Activated naive CD4-positive, alpha-beta T cell treated with anti-CD3 and anti-CD28 coated beads, Interleukin-2, amount 50 U/mL, for 72 hours (primary cell): ENCODE results near the gene KCNT2. TPM values are rescaled to one million over a fixed set of nuclear protein-coding genes. Genes with fewer than 3 reads are reported as not detected.
"Not testable (repeated sequence)": the region's sequence is repeated elsewhere in the genome, so short reads cannot be mapped to it uniquely, and the experiment has no call there.

Experiments used
- ATAC-seq, 2 donors: fragments of 150-1000 bp; cut with Tn5 transposase; 2 replicates each; pipeline ENCODE4 v1.10.0; 2021; ENCODE audit warnings: mild to moderate bottlenecking in 2 of 2, moderate library complexity in 2 of 2
- DNase-seq, 2 donors: peaks; one replicate each; pipeline ENCODE4 v3.0.0; 2021 to 2022; ENCODE audit warnings: low spot score in 2 of 2
- H3K27ac Mint-ChIP-seq, 2 donors: one replicate each; pipeline ENCODE4 v1.8.0; 2022; ENCODE audit warnings: mild to moderate bottlenecking in 2 of 2, mixed read lengths in 2 of 2
- H3K36me3 Mint-ChIP-seq, 2 donors: one replicate each; pipeline ENCODE4 v1.8.0; 2022; ENCODE audit warnings: mixed read lengths in 2 of 2
- H3K9me3 Mint-ChIP-seq, 2 donors: one replicate each; pipeline ENCODE4 v1.8.0; 2022; ENCODE audit warnings: mixed read lengths in 2 of 2
- total RNA-seq, 2 donors: library from RNA; stranded (reverse); gene quantifications; one replicate each; pipeline ENCODE4 v1.2.3, GENCODE V29; 2022

KCNT2 gene
- total RNA-seq, 2 donors from 2014 or later, result not detected

DNA sequence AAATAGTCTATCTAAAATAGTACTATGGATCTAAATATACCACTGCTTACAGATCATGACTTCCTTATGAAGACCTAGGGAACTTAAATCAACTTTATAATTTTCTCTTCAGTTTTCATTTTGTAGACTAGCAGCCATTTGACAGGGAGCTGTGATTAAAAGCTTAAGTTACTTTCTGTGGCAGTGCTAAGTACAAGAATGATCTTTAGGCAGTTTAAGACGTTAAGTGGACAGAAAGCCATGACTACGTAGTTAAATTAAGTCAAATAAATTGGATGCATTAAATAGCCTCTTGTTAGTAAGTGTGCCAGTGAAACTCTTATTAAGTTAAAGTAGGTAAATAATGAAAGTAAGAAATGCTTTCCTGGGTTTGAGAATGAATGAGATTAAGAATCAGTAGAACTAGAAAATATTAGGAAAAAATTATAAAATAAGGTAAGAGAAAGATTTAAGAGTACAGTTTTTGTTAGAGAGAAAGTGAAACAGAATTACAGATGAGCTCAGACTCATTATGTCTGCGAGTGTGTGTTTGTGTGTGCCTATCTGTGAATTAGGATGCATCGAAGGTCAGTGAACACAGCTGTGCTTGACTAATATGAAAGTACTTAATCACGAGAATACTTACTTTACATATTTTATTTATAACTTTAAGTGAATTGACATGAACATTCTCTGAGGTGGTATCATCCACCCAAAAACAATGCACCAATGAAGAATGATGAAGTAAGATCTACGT lies 336.9 kb downstream of the KCNT2 start:
- no peak for DNase-seq
- ATAC-seq, result no peak
- Mint-ChIP-seq H3K27ac (no peak overlapping the region), H3K9me3 (no peaks in the 10 kb centered on the region), H3K36me3 (no peaks in the 10 kb centered on the region)

DNA sequence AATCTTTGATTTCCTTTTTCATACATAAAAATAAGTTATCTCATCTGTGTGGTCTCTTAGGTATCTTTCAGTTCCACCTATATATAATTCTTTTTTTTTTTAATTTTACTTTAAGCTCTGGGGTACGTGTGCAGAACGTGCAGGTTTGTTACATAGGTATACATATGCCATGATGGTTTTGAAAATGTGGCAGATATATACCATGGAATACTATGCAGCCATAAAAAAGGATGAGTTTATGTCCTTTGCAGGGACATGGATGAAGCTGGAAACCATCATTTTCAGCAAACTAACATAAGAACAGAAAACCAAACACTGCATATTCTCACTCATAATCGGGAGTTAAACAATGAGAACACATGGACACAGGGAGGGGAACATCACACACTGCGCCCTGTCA lies 345.2 kb downstream of the KCNT2 start:
- H3K27ac Mint-ChIP-seq, DNase-seq, H3K36me3 Mint-ChIP-seq, ATAC-seq: not testable (repeated sequence)
- peaks cover 5 to 13% of the 10 kb centered on the region in 2 donors for H3K9me3 Mint-ChIP-seq

DNA sequence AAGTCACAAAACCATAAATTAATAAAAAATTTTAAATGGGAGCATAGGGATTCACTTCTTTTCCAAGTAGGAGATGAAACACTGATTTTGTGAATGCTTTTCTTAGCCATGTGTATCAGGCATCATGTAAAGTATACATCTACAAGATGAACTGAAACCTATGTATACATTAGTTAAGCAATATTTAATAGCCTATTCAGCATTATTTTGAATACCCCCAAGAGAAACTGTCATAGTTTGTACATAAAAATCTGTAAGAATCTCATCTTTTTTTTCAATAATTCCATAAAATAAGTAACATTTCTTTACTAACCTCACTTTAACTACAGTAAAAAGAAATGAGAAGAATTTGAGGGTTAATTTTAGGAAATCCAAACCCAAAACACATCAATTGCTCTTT lies 348.0 kb downstream of the KCNT2 start:
- no peak for DNase-seq
- Mint-ChIP-seq H3K27ac (no peak overlapping the region), H3K9me3 (peaks cover 5 to 12% of the 10 kb centered on the region in 2 donors), H3K36me3 (no peaks in the 10 kb centered on the region)
- ATAC-seq, result no peak

DNA sequence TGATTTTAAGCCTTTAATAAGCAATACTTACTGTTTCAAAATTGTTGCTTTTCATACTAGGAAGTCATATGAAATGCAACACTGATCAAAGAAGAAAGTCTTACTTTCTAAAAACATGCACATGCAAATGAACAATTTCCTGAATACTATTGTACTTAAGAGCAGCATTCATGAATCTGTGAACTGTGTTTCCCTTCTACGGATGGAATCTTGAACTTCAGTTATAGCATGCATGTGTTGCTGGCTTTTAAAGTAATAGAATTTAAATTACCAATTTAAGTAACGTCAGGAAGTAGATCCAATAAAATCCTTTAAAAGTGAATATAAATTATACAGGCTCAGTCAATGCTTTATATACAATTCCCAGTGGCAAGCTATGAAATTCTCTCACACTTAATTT lies 348.9 kb downstream of the KCNT2 start:
- no peak overlapping the region for H3K27ac Mint-ChIP-seq
- H3K9me3 Mint-ChIP-seq, result peaks cover 6 to 8% of the 10 kb centered on the region in 2 donors
- DNase-seq (no peak), ATAC-seq (no peak)
- H3K36me3 Mint-ChIP-seq, result no peaks in the 10 kb centered on the region

DNA sequence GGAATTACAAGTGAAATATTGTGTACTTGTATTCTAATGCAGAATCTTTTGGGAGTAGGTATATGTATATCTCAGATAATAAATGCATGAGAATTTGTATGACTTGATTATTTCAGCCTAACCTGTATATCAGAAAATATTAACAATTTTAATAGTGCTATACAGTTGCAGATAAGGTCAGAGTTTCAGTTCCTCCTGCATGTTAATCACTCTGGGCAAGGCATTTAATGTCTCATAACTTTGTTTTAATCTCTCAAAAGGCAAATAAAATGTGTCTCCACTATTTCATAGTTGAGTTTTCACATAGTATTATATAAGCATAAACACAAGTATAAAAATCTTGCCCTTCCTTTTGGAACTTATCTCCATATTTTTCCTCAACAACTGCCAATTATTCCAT lies 352.5 kb downstream of the KCNT2 start:
- peaks cover 0 to 4% of the 10 kb centered on the region in 2 donors for H3K9me3 Mint-ChIP-seq
- H3K36me3 Mint-ChIP-seq, result no peaks in the 10 kb centered on the region
- DNase-seq, result no peak
- H3K27ac Mint-ChIP-seq, result no peak overlapping the region
- ATAC-seq, result no peak

DNA sequence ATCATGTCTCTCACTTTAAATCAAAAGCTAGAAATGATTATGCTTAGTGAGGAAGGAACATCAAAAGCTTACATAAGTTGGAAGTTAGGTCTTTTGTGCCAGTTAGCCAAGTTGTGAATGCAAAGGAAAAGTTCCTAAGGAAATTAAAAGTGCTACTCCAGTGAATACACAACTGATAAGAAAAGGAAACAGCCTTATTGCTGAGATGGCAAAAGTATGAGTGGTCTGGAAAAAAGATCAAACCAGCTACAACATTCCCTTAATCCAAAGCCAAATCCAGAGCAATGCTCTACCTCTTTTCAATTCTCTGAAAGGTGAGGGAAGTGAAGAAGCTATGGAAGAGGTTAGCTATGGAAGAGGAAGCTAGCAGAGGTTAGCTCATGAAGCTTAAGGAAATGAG lies 378.7 kb downstream of the KCNT2 start:
- Mint-ChIP-seq H3K9me3 (peaks cover 10 to 17% of the 10 kb centered on the region in 2 donors), H3K36me3 (no peaks in the 10 kb centered on the region), H3K27ac (no peak overlapping the region)
- no peak for ATAC-seq
- no peak for DNase-seq

DNA sequence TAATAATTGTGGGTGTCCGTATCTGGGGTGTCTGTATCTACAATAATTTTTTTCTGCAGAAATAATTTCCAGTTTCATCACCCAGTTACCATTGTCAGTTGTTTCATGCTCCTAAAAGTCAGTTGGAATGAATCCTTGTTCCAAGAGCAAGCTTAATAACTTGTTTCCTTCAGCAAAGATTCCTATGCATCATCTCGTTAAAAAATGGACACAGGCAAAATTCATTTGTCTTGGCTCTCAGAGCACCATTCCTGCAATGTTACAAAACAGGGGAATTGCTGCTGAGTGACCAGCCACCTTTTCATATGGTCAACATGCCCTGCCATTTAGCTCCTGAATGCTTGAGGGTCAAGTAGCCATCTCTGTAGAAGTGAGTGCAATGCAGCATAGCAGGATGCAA lies 393.4 kb downstream of the KCNT2 start:
- DNase-seq (no peak), ATAC-seq (no peak)
- no peaks in the 10 kb centered on the region for H3K36me3 Mint-ChIP-seq
- H3K9me3 Mint-ChIP-seq, result peaks cover 5 to 7% of the 10 kb centered on the region in 2 donors
- H3K27ac Mint-ChIP-seq, result no peak overlapping the region

DNA sequence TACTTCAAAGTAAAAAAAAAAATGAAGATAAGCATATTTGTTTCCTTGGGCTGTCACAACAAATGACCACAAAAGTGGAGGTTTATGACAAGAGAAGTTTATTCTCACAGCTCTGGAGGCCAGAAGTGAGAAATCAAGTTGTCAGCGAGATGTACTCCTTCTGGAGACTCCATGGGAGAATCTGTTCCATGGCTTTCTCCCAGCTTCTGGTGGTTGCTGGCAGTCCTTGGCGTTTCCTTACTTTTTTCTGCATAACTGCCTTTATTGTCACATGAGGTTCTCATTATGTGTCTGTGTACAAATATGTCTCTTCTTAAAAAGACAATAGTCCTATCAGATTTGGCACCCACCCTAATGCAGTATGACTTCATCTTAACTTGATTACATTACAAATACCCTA lies 398.3 kb downstream of the KCNT2 start:
- H3K36me3 Mint-ChIP-seq, result no peaks in the 10 kb centered on the region
- peaks cover 9 to 14% of the 10 kb centered on the region in 2 donors for H3K9me3 Mint-ChIP-seq
- no peak overlapping the region for H3K27ac Mint-ChIP-seq
- DNase-seq, result no peak
- no peak for ATAC-seq

DNA sequence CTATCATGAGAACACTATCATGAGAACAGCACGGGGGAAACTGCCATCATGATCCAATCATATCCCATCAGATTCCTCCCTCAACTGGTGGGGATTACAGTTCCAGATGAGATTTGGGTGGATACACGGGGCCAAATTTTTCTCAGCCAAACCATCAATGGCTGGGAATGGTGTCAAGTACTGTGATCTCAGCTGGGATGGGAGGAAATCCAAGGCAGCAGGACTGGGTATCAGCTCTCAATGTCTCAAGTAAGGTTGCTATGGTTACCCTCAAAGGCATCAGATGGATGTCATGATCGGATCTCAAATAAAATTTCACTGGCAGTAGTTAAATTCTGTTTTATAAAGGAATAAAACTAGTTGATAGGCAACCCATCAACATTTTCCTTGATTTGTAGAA lies 399.0 kb downstream of the KCNT2 start:
- H3K27ac Mint-ChIP-seq, result no peak overlapping the region
- H3K36me3 Mint-ChIP-seq, result no peaks in the 10 kb centered on the region
- peaks cover 9 to 14% of the 10 kb centered on the region in 2 donors for H3K9me3 Mint-ChIP-seq
- ATAC-seq (no peak), DNase-seq (no peak)

DNA sequence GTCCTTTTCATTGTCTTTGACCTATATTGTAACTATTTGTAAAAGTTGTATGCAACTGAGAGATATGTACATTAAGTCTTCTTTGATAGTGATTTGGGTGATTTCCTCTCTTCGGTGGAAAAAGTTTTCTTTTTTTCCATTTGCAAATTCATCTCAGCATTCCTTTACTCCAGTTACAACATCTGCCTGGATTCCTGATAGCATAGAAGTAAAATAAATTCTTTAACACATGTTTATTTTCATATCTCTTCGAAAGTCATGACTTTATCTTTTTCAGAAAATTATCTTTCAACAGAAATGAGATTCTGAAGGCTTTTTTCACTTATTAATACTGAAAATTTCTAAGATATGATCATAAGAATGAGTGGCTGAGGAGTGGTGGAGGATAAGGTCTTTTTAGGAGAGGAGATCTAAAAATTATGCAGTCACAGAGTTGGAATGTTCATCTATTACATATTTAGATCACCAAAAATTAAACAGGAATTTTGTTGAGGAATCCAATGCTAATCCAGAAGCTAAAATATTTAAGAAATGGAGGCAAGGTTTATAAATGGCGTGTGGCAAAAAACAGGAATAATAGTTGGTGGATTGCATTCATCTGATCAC lies 400.5 kb downstream of the KCNT2 start:
- ATAC-seq (no peak), DNase-seq (no peak)
- Mint-ChIP-seq H3K27ac (no peak overlapping the region), H3K9me3 (peaks cover 4 to 10% of the 10 kb centered on the region in 2 donors), H3K36me3 (no peaks in the 10 kb centered on the region)

DNA sequence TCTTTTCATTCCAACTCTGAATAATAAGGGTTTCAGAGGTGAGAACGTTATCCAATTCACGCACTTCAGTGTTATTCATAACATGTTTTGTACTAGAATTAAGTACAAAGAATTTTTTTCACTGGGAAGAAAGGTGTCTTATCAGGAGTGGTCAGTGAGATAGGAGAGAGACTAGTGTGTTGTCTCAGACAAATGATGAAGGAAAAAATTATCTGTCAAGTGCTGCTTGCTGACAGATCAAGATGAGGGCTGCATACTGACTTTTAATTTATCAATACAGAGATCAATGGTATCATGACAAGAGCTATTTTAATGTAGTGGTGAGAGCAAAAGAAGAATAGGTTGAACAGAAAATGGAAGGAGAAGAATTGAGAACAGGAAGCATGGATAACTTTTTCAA lies 402.4 kb downstream of the KCNT2 start:
- ATAC-seq, result no peak
- Mint-ChIP-seq H3K9me3 (peaks cover 4 to 10% of the 10 kb centered on the region in 2 donors), H3K36me3 (no peaks in the 10 kb centered on the region), H3K27ac (no peak overlapping the region)
- DNase-seq, result no peak

DNA sequence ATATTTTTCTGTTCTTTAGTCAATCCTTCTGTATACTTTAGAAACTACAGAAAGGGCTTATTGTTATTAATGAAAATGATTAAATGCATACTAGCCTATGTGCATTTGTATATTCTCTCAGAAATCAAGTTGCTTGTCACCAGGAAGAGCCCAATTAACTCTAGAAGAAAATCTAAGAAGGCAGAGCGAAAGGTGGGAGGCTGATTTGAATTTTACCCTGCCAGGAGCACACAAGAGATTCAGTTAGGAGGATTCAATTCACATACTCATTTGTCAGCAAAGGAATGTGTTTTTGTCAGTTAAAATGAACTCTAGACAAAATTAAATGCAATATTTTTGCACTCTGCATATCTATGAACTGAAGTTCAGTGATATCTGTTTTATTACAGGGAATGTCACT lies 411.8 kb downstream of the KCNT2 start:
- no peak for DNase-seq
- Mint-ChIP-seq H3K27ac (no peak overlapping the region), H3K36me3 (peaks cover 5 to 12% of the 10 kb centered on the region in 2 donors), H3K9me3 (peaks cover 13 to 15% of the 10 kb centered on the region in 2 donors)
- ATAC-seq, result no peak

DNA sequence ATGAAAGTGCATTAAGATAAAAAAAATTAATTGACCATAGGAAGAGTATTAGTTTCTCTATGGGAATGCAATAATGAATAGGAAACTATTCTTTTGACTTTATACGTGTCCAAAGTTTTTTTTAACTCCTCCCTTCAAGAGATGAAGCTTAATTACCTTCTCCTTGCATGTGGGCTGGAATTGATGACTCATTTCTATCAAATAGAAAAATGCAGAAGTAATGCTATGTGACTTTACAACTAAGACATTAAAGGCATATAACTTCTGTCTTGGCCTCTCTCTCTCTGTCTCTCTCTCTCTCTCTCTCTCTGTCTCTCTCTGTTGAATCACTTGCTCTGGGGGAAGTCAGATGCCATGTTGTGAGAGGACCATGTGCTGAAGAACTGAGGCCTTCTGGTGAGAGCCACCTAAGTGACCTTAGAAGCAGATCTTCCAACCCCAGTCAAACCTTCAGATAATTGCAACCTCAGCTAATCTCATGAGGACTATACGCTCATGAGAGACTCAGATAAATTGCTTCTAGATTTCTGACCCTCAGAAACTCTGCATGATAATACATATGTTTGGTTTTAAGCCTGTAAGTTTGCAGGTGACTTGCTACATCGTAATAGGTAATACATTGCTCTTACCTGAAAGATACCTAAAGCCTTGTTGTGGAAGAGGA lies 414.2 kb downstream of the KCNT2 start:
- ATAC-seq, result no peak
- peaks cover 23 to 26% of the 10 kb centered on the region in 2 donors for H3K9me3 Mint-ChIP-seq
- peaks cover 5 to 23% of the 10 kb centered on the region in 2 donors for H3K36me3 Mint-ChIP-seq

DNA sequence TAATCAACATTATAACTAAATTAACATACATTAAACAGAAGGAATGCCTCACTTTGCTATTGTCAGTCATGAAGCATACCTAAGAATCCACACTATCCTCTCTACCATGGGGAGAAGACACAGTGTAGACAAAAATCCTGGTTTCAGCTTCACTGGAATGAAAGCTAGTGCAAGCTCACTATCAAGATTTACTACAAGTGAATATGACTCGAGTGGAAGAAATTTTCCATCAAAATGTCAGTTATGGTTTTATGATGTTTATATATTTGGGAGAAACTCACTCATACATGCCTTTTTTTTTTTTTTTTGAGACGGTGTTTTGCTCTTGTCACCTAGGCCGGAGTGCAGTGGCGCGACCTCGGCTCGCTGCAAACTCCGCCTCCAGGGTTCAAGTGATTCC lies 424.3 kb downstream of the KCNT2 start:
- Mint-ChIP-seq H3K9me3 (peaks cover 7 to 9% of the 10 kb centered on the region in 2 donors), H3K36me3 (no peaks in the 10 kb centered on the region), H3K27ac (no peak overlapping the region)
- ATAC-seq, result no peak
- no peak for DNase-seq

More for the DNA sequence above, 414.2 kb downstream of the KCNT2 start:
- no peak overlapping the region for H3K27ac Mint-ChIP-seq
- DNase-seq, result no peak

DNA sequence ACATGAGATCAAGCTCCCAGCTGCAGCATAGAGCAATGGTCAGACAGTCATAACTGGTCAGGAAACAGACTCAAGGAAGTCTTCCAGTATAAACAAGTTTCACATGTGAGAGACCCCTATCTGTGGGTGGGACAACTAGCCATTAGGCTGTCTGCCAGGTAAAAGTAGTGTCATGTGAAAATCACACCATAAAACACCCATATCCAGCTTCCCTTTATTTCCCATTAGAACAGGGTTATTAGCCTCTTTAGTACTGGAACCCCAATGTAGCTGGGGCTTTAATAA lies 426.7 kb downstream of the KCNT2 start:
- Mint-ChIP-seq H3K9me3 (peaks cover 7 to 9% of the 10 kb centered on the region in 2 donors), H3K36me3 (no peaks in the 10 kb centered on the region), H3K27ac (no peak overlapping the region)
- DNase-seq (no peak), ATAC-seq (no peak)

DNA sequence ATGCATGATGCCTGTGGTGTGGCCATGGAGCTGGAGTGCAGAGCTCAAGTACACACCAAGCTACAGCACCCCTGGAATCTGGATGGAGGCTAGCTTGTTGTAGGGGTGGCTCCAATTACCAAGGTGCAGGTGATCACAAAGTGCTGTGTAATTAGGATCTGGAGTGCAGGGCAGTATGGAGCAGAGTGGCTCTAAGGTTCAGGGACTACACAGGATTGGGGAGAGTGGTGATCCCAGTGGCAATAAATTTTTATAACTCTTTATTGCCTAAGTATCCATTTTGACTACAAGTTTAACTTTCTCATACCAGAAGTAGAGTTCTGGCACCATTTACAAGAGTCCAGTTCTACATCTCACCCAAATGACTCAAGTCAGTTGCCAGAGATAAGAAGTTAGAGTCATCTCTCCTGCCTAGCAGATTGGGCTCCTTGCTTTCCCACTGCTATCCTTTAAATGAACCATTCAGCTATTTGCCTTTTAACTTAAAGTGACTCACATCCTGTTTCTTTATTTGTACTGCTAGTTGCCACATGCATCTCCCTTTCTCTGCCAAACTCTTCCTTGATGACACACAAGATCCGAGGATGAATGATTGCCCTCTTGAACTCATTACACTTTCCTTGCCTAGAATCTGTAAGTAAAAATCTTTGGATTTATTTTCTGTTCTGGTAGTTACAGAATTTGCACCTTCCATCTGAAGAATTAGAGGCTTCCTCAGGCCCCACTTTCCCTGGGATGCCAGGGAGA lies 427.2 kb downstream of the KCNT2 start:
- H3K36me3 Mint-ChIP-seq, result no peaks in the 10 kb centered on the region
- ATAC-seq, result no peak
- peaks cover 5 to 9% of the 10 kb centered on the region in 2 donors for H3K9me3 Mint-ChIP-seq
- no peak for DNase-seq
- no peak overlapping the region for H3K27ac Mint-ChIP-seq

DNA sequence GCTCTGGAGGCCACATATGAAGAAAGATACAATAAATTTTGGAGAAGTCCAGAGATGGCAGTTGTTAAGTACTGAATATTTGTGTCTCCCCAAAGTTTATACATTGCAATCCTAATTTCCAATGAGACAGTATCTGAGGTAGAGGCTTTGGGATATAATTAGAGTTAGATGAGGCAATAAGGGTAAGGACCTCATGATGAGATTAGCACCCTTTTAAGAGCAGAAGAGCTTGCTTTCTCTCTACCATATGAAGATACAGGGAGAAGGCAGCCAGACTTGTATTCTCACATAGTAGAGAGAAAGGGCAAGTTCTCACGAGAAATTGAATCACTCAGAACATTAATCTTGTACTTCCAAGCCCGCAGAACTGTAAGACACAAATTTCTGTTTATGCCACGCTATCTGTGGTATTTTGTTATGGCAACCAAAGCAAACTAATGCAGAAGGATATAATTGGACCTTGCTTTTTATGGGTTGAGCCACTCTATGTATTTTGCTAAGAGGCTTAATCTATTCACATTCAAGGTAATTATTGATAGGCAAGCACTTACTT lies 430.1 kb downstream of the KCNT2 start:
- Mint-ChIP-seq H3K36me3 (no peaks in the 10 kb centered on the region), H3K9me3 (peaks cover 4 to 9% of the 10 kb centered on the region in 2 donors), H3K27ac (no peak overlapping the region)
- DNase-seq (no peak), ATAC-seq (no peak)
